ENCODE measurements around the gene USP28. TPM values are rescaled to one million over a fixed set of nuclear protein-coding genes. Genes with fewer than 3 reads are reported as not detected.
"Not testable (repeated sequence)": the region's sequence is repeated elsewhere in the genome, so short reads cannot be mapped to it uniquely, and the experiment has no call there.

USP28 gene
- total and polyA plus RNA-seq, 2 of the 8 experiments (the other 6 are each of a cell fraction or from before 2014, with no cell fraction given), result 82.6 to 119 TPM

- H3K23ac ChIP-seq (ENCODE audit: insufficient read length); DNase-seq (ENCODE audit: low read depth in 1 of 2, low spot score in 2 of 2); H3K27ac ChIP-seq (ENCODE audit: low read depth, low read length); H3K23me2 ChIP-seq (ENCODE audit: low read depth, low read length); H4K20me1 ChIP-seq (replicated peaks in 1 of 2; ENCODE audit: control insufficient read depth in 1 of 2, insufficient read depth in 2 of 2, low read length in 2 of 2); H3K9me3 ChIP-seq (ENCODE audit: insufficient read depth in 2 of 2, low read depth in 1 of 2, low read length in 1 of 2); H4K8ac ChIP-seq (ENCODE audit: extremely low read depth, insufficient read depth, low read length); H2BK15ac ChIP-seq (ENCODE audit: low read length); H2BK120ac ChIP-seq (replicated peaks; ENCODE audit: low read depth, low read length); H3K14ac ChIP-seq (ENCODE audit: insufficient read length); H2BK12ac ChIP-seq (ENCODE audit: low read depth, low read length); H3K4me3 ChIP-seq (ENCODE audit: extremely low read depth in 1 of 4, insufficient read depth in 2 of 4, low read depth in 3 of 4, low read length in 4 of 4); POLR2A ChIA-PET (ENCODE audit: partially characterized antibody); H3K79me2 ChIP-seq (ENCODE audit: control insufficient read depth in 1 of 2, insufficient read depth in 2 of 2, low read length in 2 of 2); H3K18ac ChIP-seq (ENCODE audit: extremely low read depth, low read length); H3K36me3 ChIP-seq (ENCODE audit: control insufficient read depth in 2 of 4, insufficient read depth in 4 of 4, low read length in 3 of 4); H4K91ac ChIP-seq (replicated peaks; ENCODE audit: insufficient read length, low read length); H3K27me3 ChIP-seq (replicated peaks in 1 of 4; ENCODE audit: control insufficient read depth in 3 of 4, extremely low read depth in 1 of 4, insufficient read depth in 3 of 4, low read length in 3 of 4); H3K56ac ChIP-seq (replicated peaks; ENCODE audit: insufficient read length, low read depth, low read length); H3K4me1 ChIP-seq (replicated peaks in 1 of 4; ENCODE audit: control insufficient read depth in 3 of 4, insufficient read depth in 4 of 4, low read length in 3 of 4); H2AFZ ChIP-seq (ENCODE audit: low read length); H2AK5ac ChIP-seq (ENCODE audit: low read depth, low read length); FAIRE-seq; H3K9ac ChIP-seq (replicated peaks in 1 of 4; ENCODE audit: extremely low read depth in 1 of 4, low read depth in 3 of 4, low read length in 3 of 4); H2BK20ac ChIP-seq (ENCODE audit: low read length); H4K5ac ChIP-seq (ENCODE audit: insufficient read length, low read depth, low read length); H3K79me1 ChIP-seq (ENCODE audit: low read depth, low read length); H2BK5ac ChIP-seq (ENCODE audit: low read depth, low read length); H3K4ac ChIP-seq (replicated peaks; ENCODE audit: insufficient read length, low read depth, low read length); H3K4me2 ChIP-seq (ENCODE audit: insufficient read depth in 1 of 2, low read depth in 2 of 2, low read length in 2 of 2): not testable (repeated sequence)
- CTCF ChIA-PET (ENCODE audit: partially characterized antibody), result interaction anchor here (1.6 to 8.0 kb wide), 2 partner anchors 10 to 16 kb away, joined by 6 to 112 read pairs; no protein-coding TSS in a partner anchor
- 93% methylated on average over 9 of the region's 9 CpGs; no CpG with 5 or more reads in 1 of the 2 experiments for WGBS, 2 experiments (ENCODE audit: extremely low coverage in 1 of 2, insufficient coverage in 1 of 2, insufficient read length in 1 of 2, insufficient replicate concordance in 2 of 2, low coverage in 1 of 2, low lambda C conversion rate in 2 of 2, missing lambda C conversion rate in 1 of 2)
These were observed 36.1 kb upstream of the USP28 start for GRCh38 chr11:113911491-113911890.

Data from H1 (cell line).